Stimulated activated CD8-positive, alpha-beta memory T cell treated with anti-CD3 and anti-CD28 coated beads, Interleukin-2, amount 100 ng/mL, for 1 hour (primary cell): ENCODE data around the gene PIGBOS1.
"Not testable (repeated sequence)": the region's sequence is repeated elsewhere in the genome, so short reads cannot be mapped to it uniquely, and the experiment has no call there.

Source experiments
- DNase-seq, 2 donors: peaks; one replicate each; pipeline ENCODE4 v3.0.0-alpha.2; 2020; ENCODE audit warnings: low read depth in 2 of 2

PIGBOS1 gene

GRCh38 chr15:55318588-55319494, at the start of gene PIGBOS1, which contains the start of gene PIGB:
Gene PIGBOS1, minus strand, starts transcription at chr15:55319123. Its CDS starts 1,331 bp downstream, at chr15:55317792.
Gene PIGB, plus strand, starts transcription at chr15:55319222. Its CDS starts 29 bp downstream, at chr15:55319251.
- DNase-seq: peak; percentile 39 to 57

GRCh38 chr15:55366981-55367380, 48.1 kb upstream of the PIGBOS1 start:
- no peak for DNase-seq

- DNase-seq: no peak
Measured at GRCh38 chr15:55362641-55363040, 43.7 kb upstream of the PIGBOS1 start.

GRCh38 chr15:55361048-55361447, 42.1 kb upstream of the PIGBOS1 start:
- DNase-seq: no peak

- DNase-seq: no peak
Measured at GRCh38 chr15:55360256-55360655, 41.3 kb upstream of the PIGBOS1 start.

- no peak for DNase-seq
Measured at GRCh38 chr15:55358471-55358870, 39.5 kb upstream of the PIGBOS1 start.

- no peak for DNase-seq
Measured at GRCh38 chr15:55357774-55358173, 38.9 kb upstream of the PIGBOS1 start.

GRCh38 chr15:55356985-55357585, 38.2 kb upstream of the PIGBOS1 start:
- DNase-seq: no peak

- DNase-seq: no peak
Measured at GRCh38 chr15:55353025-55353424, 34.1 kb upstream of the PIGBOS1 start.

- DNase-seq: no peak
Measured at GRCh38 chr15:55349282-55349681, 30.4 kb upstream of the PIGBOS1 start.

- DNase-seq: no peak
Measured at GRCh38 chr15:55348281-55348778, 29.4 kb upstream of the PIGBOS1 start.

- DNase-seq: no peak
Measured at GRCh38 chr15:55344206-55344605, 25.3 kb upstream of the PIGBOS1 start.

- no peak for DNase-seq
Measured at GRCh38 chr15:55343168-55343567, 24.2 kb upstream of the PIGBOS1 start.

GRCh38 chr15:55337160-55337559, 18.2 kb upstream of the PIGBOS1 start:
- no peak for DNase-seq

- no peak for DNase-seq
Measured at GRCh38 chr15:55334997-55335396, 16.1 kb upstream of the PIGBOS1 start.

GRCh38 chr15:55334371-55334770, 15.4 kb upstream of the PIGBOS1 start:
- no peak for DNase-seq

- DNase-seq: no peak
Measured at GRCh38 chr15:55327387-55327786, 8.5 kb upstream of the PIGBOS1 start.

- DNase-seq: no peak
Measured at GRCh38 chr15:55322467-55322866, 3.5 kb upstream of the PIGBOS1 start.

GRCh38 chr15:55320963-55321362, 2.0 kb upstream of the PIGBOS1 start:
- DNase-seq: no peak

GRCh38 chr15:55320238-55320550, 1.3 kb upstream of the PIGBOS1 start:
- no peak for DNase-seq

- no peak for DNase-seq
Measured at GRCh38 chr15:55319537-55320237, 764 bp upstream of the PIGBOS1 start.

GRCh38 chr15:55302801-55303200, 16.1 kb downstream of the PIGBOS1 start:
- DNase-seq: not testable (repeated sequence)
